Esophagus squamous epithelium (tissue), 5 donors: ENCODE measurements around the gene POC1A. TPM values are rescaled to one million over a fixed set of nuclear protein-coding genes. Genes with fewer than 3 reads are reported as not detected.

ENCODE experiments used
- DNase-seq: peaks from one replicate; lab custom pipeline; 2025; lab: John Stamatoyannopoulos, UW
- H3K27ac ChIP-seq, 4 donors: fragments of 200-600 bp; sonication (generic); one replicate each; pipeline ENCODE4 v1.5.1; 2016 to 2019; ENCODE audit warnings: mild to moderate bottlenecking in 1 of 4
- H3K27me3 ChIP-seq, 4 donors: fragments of 200-600 bp; sonication (generic); 1 replicate in 3 of 4; 2 replicates in 1 of 4; pipeline versions ENCODE4 v1.5.1 to v1.6.0; 2017 to 2021; ENCODE audit warnings: antibody characterized with exemption in 1 of 4
- H3K36me3 ChIP-seq, 3 donors: fragments of 200-600 bp; sonication (generic); one replicate each; pipeline ENCODE4 v1.5.1; 2016 to 2019
- H3K4me1 ChIP-seq, 3 donors: fragments of 200-600 bp; sonication (generic); one replicate each; pipeline ENCODE4 v1.5.1; 2017 to 2019
- H3K4me3 ChIP-seq, 4 donors: fragments of 200-600 bp; sonication (generic); 1 replicate in 3 of 4; 2 replicates in 1 of 4; pipeline ENCODE4 v1.5.1; 2016 to 2019; ENCODE audit warnings: mild to moderate bottlenecking in 2 of 4, moderate library complexity in 1 of 4
- H3K9me3 ChIP-seq, 3 donors: fragments of 200-600 bp; sonication (generic); one replicate each; pipeline ENCODE4 v1.5.1; 2016 to 2019
- POLR2A ChIP-seq, 4 donors: fragments of 450-650 bp; IDR thresholded peaks; one replicate each; pipeline ENCODE4 v1.6.1; 2017; ENCODE audit warnings: antibody characterized with exemption in 4 of 4, mild to moderate bottlenecking in 4 of 4, moderate library complexity in 3 of 4
- WGBS, 2 donors: methylation state at CpG; one replicate each; pipeline ENCODE4 v1.1.5; 2018; 5-methylcytosine and 5-hydroxymethylcytosine counted together
- intact Hi-C: fragments of 100-400 bp; cut with DNase I; formaldehyde crosslinking; loops from one replicate; pipeline ENCODE4 v1.15.0; 2022
- total RNA-seq, 4 donors: library from RNA; depleted of rRNA; stranded (reverse); fragments of >200 nt; gene quantifications; one replicate each; pipeline ENCODE4 v1.1.0, GENCODE V29; 2016
- TF ChIP-seq, protein P1 (sequence below), 6 experiments: fragments of 450-650 bp in 4 of 6; fragments of 200-600 bp in 2 of 6; sonication (generic) in 2 of 6; IDR thresholded peaks; one replicate each; pipeline ENCODE4 v1.5.1; 2016 to 2019; ENCODE audit warnings: antibody characterized with exemption in 6 of 6, mild to moderate bottlenecking in 4 of 6, moderate library complexity in 4 of 6
- donor health status: DM: yes; HTN: yes; CAD: no.

The POC1A gene
- total RNA-seq, 4 donors from 2014 or later, result 2.7 to 10.3 (median 4.8) TPM

DNA sequence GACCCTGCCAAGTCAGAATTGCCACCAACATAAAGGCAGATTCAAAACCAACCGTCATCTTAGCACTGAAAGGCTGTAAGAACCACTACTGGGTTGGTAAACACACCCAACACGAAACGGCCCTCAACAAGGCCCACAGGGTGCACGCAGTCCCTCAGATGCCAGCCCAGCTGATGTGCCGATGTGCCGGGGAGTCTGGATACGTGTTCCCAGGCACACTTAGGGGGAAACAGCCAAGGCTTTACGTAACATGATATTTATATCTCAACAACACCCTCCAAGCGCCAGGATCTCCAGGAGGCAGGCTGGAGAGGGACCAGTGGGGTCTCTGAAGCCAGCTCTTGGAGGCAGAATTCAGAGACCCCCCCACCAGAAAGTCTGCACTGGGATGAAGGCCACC lies 14.2 kb downstream of the POC1A start:
- intact Hi-C loops, result loop anchor here (5.0 kb wide), 1 partner anchor 138 kb away; no protein-coding TSS in a partner anchor
- DNase-seq, result no peak
- Histone ChIP-seq H3K9me3 (no peaks in the 10 kb centered on the region), H3K4me3 (no peak overlapping the region), H3K27ac (no peak overlapping the region), H3K4me1 (peaks cover 0 to 14% (median 0%) of the 10 kb centered on the region in 3 donors), H3K27me3 (no peaks in the 10 kb centered on the region), H3K36me3 (peaks cover 0 to 2% (median 0%) of the 10 kb centered on the region in 3 donors)
- TF ChIP-seq, protein P1, sequence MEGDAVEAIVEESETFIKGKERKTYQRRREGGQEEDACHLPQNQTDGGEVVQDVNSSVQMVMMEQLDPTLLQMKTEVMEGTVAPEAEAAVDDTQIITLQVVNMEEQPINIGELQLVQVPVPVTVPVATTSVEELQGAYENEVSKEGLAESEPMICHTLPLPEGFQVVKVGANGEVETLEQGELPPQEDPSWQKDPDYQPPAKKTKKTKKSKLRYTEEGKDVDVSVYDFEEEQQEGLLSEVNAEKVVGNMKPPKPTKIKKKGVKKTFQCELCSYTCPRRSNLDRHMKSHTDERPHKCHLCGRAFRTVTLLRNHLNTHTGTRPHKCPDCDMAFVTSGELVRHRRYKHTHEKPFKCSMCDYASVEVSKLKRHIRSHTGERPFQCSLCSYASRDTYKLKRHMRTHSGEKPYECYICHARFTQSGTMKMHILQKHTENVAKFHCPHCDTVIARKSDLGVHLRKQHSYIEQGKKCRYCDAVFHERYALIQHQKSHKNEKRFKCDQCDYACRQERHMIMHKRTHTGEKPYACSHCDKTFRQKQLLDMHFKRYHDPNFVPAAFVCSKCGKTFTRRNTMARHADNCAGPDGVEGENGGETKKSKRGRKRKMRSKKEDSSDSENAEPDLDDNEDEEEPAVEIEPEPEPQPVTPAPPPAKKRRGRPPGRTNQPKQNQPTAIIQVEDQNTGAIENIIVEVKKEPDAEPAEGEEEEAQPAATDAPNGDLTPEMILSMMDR (IDR thresholded peaks at IDR 0.05), result no peak
- TF ChIP-seq POLR2A (IDR thresholded peaks at IDR 0.05), result no peak
- 91 to 94% methylated on average over 9 of the region's 9 CpGs for WGBS, 2 donors

DNA sequence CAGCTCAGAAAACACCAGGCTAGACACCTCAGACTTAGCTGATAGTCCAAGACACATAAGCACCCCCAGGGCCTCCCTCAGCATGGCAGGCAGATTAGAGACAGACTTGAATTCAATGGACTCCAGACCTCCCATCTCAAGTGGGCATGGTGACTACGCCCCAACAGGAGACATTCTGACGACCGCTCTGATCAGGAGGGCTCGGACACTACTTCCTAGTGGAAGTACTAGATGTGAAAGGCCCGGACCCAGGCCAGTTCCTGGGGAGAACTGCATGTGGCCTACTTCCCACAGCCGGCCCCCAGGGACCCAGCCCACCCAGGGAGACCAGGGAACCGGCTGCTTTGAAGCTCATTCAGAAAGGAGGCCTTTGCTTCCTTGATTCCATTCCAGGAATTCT lies 16.9 kb downstream of the POC1A start:
- intact Hi-C loops, result no loop called here
- WGBS, 2 donors, result 67 to 88% methylated on average over 2 to 7 of the region's 7 CpGs
- Histone ChIP-seq H3K27ac (peak overlapping the region in 1 of 4 donors; percentile 46), H3K4me1 (peaks cover 0 to 17% (median 4%) of the 10 kb centered on the region in 3 donors), H3K27me3 (no peaks in the 10 kb centered on the region), H3K4me3 (no peak overlapping the region), H3K9me3 (no peaks in the 10 kb centered on the region), H3K36me3 (no peaks in the 10 kb centered on the region)
- no peak for TF ChIP-seq POLR2A (IDR thresholded peaks at IDR 0.05)
- no peak for DNase-seq

DNA sequence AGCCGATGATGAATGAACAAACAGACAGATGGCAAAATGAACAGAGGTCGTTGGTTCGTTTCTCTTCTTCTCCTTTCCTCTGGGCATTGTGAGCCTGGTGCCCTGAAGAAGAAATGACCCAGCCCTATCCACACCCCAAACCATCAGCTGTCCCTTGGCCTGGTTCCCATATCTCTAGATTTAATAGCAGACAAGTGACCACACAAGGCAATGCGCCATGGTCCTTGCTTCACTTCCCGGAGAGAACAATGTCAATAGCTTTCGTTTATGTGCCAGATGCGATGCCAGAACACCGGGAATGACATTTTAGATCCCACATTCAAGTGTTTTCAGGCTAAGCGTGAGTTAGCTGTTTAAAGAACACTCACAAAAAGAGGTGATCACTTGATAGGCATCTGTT lies 17.7 kb downstream of the POC1A start:
- intact Hi-C loops, result no loop called here
- Histone ChIP-seq H3K4me1 (peaks cover 0 to 16% (median 4%) of the 10 kb centered on the region in 3 donors), H3K27ac (peak overlapping the region in 2 of 4 donors; percentile 14 to 46), H3K9me3 (no peaks in the 10 kb centered on the region), H3K27me3 (no peaks in the 10 kb centered on the region), H3K4me3 (no peak overlapping the region), H3K36me3 (no peaks in the 10 kb centered on the region)
- DNase-seq, result no peak
- TF ChIP-seq POLR2A (IDR thresholded peaks at IDR 0.05), result no peak
- TF ChIP-seq, protein P1 (IDR thresholded peaks at IDR 0.05), result no peak
- 80 to 83% methylated on average over 9 of the region's 9 CpGs for WGBS, 2 donors

- H3K4me3 ChIP-seq, result no peak overlapping the region
- no peaks in the 10 kb centered on the region for H3K36me3 ChIP-seq
- no peaks in the 10 kb centered on the region for H3K9me3 ChIP-seq
- no peaks in the 10 kb centered on the region for H3K27me3 ChIP-seq
- intact Hi-C loops, result no loop called here
- WGBS, 2 donors, result 86 to 92% methylated on average over 1 to 4 of the region's 4 CpGs
- TF ChIP-seq POLR2A (IDR thresholded peaks at IDR 0.05), result no peak
- TF ChIP-seq, protein P1 (IDR thresholded peaks at IDR 0.05), result no peak
- H3K27ac ChIP-seq, result no peak overlapping the region
- H3K4me1 ChIP-seq, result peaks cover 0 to 16% (median 4%) of the 10 kb centered on the region in 3 donors
- DNase-seq, result no peak
Observed at GRCh38 chr3:52135332-52135731, 18.9 kb downstream of the POC1A start.

DNA sequence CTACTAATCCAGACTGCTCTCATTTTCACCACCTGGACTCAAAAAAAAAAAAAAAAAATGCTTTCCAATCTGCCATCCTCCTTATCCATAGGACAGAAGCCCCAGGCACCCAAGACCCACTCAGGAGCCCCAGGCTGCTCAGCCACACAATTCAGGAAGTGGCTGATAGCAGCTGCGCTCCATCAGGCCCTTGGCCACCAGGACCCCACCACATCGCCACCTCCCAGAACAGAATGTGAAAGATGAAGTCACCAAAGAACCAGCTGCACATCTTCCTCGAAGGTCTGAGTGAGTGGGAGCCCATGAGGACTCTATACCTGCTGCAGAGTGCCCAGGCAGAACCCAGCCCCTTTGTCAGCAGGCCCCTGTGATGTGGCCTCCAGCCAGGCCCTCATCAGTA lies 19.5 kb downstream of the POC1A start:
- Histone ChIP-seq H3K27me3 (no peaks in the 10 kb centered on the region), H3K36me3 (no peaks in the 10 kb centered on the region), H3K27ac (no peak overlapping the region), H3K9me3 (no peaks in the 10 kb centered on the region), H3K4me1 (peaks cover 0 to 16% (median 4%) of the 10 kb centered on the region in 3 donors), H3K4me3 (no peak overlapping the region)
- 60 to 72% methylated on average over 3 of the region's 3 CpGs for WGBS, 2 donors
- TF ChIP-seq, protein P1 (IDR thresholded peaks at IDR 0.05), result no peak
- TF ChIP-seq POLR2A (IDR thresholded peaks at IDR 0.05), result no peak
- no peak for DNase-seq
- intact Hi-C loops, result no loop called here

- intact Hi-C loops, result no loop called here
- 92 to 94% methylated on average over 8 of the region's 8 CpGs for WGBS, 2 donors
- H3K9me3 ChIP-seq, result no peaks in the 10 kb centered on the region
- DNase-seq, result no peak
- no peaks in the 10 kb centered on the region for H3K36me3 ChIP-seq
- H3K4me1 ChIP-seq, result peaks cover 0 to 22% (median 4%) of the 10 kb centered on the region in 3 donors
- no peaks in the 10 kb centered on the region for H3K27me3 ChIP-seq
- H3K27ac ChIP-seq, result peak overlapping the region in 1 of 4 donors; percentile 43
- TF ChIP-seq POLR2A (IDR thresholded peaks at IDR 0.05), result no peak
- TF ChIP-seq, protein P1 (IDR thresholded peaks at IDR 0.05), result no peak
- H3K4me3 ChIP-seq, result no peak overlapping the region
Observed at GRCh38 chr3:52132930-52133329, 21.3 kb downstream of the POC1A start.
